ENCODE data around the gene TBC1D17.

TBC1D17 gene

DNA sequence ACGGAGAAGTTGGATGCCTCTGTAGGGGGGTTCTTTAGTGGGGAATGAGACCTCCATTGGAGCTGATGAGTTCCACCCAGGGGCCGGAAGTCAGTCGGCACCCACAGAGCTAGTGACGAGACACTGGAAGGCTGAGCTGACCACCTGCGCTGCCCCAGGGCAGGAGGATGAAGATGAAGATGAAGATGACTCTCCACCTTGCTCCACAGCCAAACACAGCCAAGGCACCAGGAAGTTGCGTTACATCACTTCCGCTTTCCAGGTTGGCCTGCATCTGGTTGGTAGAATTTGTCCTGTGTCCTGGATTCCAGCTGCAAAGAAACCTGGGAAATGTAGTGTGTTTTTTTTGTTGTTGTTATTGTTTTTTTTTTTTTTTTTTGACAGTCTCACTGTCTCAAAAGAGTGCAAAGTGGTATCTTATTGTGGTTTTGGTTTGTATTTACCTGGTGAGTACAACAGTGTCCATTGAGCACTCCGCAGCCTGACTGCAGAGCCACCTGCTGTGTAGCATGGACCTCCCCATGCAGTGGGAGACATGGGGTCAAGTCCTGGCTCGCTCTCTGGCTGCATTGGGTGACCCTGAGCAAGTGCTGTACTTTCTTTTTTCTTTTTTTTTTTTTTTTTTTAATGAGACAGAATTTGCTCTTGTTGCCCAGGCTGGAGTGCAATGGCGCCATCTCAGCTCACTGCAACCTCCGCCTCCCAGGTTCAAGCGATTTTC, 1.9 kb downstream of the TBC1D17 start:
- DNase-seq = no peak

DNA sequence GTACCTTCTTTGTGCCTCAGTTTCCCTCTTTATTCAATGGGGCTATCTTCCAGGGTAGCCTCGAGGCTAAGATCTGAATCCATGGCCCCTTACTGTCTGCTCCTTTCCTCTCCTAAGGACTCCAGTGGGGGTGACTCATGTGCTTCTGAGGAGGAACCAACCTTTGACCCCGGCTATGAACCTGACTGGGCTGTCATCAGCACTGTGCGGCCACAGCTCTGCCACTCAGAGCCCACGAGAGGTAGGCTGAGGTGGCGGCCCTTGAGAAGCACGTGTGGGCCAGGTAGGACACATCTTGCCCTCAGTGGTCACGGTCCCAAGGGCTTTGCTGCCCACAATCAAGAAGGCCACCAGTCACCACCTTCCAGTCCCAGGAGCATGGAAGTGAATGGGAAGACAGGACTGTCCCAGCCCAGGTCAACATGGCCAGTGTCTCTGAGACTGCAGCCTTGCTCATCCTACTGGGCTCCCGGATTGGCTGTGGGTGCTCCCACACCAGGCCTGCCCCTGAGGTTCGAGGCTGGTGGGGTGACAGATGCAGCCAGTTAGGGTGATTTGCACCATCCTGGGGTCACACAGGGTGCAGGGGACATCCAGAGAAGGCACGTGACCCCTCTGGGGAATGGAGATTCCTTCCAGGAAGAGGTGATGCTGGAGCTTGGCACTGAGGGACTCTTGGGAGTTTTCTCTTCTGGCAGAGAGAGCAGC, 2.8 kb downstream of the TBC1D17 start:
- no peak for DNase-seq

GRCh38 chr19:49881186-49881585, 3.7 kb downstream of the TBC1D17 start:
- DNase-seq = no peak

- no peak for DNase-seq
Observed at GRCh38 chr19:49881672-49882394, 4.3 kb downstream of the TBC1D17 start.

GRCh38 chr19:49882643-49883042, 5.1 kb downstream of the TBC1D17 start:
- no peak for DNase-seq

GRCh38 chr19:49883094-49883493, 5.6 kb downstream of the TBC1D17 start:
- no peak for DNase-seq

DNA sequence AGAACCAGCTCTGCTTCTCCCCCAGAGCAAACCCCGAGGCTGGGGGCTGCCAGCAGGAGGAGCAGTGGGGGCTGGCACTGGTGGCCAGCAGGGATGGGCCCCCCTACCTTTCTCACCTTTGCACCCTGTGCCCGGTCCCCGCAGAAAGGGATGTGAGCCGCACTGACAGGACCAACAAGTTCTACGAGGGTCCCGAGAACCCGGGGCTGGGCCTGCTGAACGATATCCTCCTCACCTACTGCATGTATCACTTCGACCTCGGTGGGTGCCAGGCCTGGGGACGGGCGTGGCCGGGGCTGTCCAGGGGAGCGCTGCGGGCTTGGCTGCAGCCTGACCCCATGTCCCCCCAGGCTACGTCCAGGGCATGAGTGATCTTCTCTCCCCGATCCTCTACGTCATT, 6.6 kb downstream of the TBC1D17 start:
- no peak for DNase-seq

GRCh38 chr19:49884760-49885159, 7.3 kb downstream of the TBC1D17 start:
- DNase-seq = no peak

GRCh38 chr19:49887037-49887664, 9.6 kb downstream of the TBC1D17 start:
- DNase-seq = no peak

DNA sequence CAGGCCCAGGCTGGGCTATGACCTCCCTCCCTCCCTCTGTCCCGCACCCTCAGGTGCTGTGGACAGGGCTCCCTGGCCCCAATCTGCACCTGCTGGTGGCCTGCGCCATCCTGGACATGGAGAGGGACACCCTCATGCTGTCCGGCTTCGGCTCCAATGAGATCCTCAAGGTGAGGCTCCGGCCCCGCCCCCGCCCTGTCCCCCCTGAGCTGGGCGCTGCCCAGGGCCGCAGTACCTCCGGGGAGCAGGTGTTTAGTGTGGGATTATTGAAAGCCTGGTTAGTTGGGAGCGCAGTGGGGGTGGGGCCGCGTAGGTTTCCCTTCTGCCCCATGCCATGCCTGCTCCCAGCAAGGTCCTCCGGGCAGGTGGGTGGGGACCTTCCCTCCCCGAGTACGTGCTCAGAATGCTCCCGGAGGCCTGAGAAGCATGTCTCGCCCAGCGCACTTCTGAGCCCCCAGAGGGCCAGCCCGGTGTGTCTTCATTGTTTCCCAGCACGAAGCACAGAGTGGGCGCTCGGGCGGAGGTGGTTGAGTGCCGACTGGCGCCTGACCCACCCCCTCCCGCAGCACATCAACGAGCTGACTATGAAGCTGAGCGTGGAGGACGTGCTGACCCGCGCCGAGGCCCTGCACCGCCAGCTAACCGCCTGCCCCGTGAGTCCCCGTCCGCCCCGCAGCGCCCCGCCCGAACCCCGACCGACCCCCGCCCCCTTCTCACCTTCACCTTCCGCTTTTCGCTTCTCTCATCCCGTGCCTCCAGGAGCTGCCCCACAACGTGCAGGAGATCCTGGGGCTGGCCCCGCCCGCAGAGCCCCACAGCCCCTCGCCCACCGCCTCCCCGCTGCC, 10.4 kb downstream of the TBC1D17 start:
- DNase-seq = no peak

GRCh38 chr19:49888510-49888824, 11.0 kb downstream of the TBC1D17 start:
- no peak for DNase-seq

DNA sequence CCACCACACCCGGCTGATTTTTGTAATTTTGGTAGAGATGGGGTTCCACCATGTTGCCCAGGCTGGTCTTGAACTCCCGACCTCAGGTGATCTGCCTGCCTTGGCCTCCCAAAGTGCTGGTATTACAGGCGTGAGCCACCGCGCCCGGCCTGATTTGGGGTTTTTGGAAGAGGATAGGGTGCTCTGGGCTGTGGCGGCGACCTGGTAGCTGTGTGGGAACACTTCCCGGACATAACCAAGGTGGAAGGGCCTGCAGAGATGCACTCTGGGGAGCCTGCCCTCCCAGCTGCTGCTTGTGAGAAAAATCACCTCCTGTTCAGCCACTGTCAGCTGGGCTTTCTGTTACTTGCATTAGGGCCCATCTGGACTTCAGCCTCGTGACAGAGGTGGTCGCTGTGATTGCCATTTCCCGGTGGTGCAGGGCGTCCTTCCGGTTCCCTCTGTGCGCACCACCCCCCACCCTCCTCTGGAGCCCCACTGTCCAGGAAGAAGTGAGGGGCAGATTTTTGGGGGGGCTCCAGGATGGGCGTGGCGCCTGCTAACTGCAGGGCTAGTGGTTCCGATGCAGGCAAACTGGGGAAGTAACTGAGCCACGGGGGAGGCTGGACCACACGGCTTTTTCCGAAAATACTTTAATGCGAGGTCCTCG, 11.7 kb downstream of the TBC1D17 start:
- DNase-seq = no peak

DNA sequence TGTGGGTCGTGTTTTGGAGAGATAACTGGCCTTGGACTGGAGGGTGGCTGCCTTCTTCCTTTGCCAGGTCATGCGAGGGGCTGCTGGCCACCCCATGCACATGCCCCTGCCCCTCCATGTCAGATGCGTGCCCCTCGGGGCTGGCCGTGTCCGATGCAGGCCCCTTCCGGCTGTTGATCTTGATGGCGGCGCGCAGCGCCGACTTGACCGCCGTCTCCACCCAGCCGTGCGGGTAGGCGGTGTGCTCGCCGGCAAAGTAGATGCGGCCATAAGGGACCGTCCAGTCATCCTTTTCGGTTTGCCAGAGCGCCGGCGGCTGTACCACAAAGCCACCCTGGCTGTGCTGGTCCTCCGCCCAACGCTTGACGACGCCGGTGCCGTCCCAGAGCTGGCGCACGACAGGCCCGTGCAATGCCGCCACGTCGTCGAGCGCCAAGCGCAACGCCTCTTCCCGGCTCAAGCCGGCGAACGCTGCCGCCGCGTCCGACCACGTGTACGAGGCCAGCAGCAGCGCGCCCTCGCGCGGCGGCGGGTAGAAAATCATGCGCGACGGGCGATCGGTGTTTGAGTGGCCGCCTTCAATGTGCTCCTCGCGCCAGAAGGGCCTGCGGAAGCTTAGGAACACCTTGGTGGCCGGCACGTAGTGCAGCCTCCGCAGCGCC, 12.3 kb downstream of the TBC1D17 start:
- peak; percentile 73 for DNase-seq

- peak; percentile 58 for DNase-seq
Observed at GRCh38 chr19:49890349-49891311, 13.1 kb downstream of the TBC1D17 start.

DNA sequence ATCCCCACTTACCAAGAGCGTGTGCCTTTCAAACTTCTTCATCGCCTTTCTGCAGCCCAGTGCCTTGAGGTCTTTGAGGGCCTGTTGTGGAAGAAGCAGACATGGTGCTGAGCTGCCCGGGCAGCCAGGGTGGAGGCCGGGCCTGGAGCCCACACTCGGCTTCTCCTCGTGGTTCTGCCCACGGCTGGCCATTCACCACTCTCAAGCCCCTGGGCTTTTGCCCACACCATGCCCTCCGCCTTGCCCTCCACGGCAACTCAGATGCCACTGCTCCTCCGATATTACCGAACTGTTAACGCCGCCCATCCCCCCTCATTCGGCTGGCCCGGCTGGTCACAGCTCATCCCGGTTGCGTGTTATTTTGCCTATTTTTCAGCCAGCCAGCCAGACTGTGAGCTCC, 13.9 kb downstream of the TBC1D17 start:
- DNase-seq = no peak

DNA sequence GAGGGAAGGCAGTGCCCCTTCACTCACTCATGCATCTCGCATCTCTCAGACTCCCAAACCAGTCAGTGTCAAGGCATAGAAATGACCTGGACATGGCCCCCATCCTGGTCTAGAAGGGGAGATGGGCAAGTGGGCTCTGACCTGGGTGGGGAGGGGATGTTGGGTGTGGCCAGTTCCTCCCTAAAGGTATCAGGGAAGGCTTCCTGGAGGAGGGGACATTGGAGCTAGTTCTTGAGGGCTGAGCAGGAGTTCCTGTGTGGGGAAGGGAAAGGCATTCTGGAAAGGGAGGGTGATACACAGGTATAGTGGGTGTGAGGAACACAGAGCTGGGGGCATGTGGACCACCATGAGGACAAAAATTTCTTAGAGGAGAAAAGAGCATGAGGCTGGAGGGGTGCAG, 15.2 kb downstream of the TBC1D17 start:
- DNase-seq = no peak

DNA sequence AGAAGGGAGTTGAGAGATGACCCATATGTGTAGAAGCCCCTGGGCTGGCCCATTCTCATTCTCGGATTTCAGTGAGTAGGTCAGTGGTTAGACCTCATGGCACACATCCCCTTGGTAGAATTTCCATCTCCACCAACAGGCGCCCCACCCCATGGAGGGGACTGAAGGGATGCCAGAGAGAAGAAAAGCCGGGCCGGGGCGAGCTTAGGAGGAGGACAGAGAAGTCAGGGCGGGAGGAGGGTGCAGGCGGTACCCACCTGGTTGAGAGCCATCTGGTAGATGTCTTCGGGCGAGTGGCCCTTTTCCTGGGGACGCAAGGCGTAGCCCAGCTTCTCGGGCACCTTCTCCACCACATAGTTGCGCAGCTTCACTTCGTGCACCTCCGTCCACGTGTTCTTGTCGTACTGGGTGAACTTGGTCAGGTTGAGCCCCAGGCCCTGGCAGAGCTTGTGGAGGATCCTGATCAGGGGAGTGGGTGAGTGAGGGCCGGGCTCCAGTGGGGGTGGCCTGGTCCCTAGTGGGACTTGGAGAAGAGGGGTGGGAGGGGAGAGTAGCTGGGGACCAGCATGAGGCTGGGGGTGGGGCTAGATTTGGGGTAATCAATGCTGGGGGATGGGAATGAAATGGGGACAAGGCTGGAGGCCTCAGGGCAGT, 16.6 kb downstream of the TBC1D17 start:
- no peak for DNase-seq

- DNase-seq = peak; percentile 61
Observed at GRCh38 chr19:49894879-49895565, 17.5 kb downstream of the TBC1D17 start.
